Measurements from ENCODE around the gene ST3GAL3. TPM values are rescaled to one million over a fixed set of nuclear protein-coding genes. Genes with fewer than 3 reads are reported as not detected.

ST3GAL3 gene
- total RNA-seq, 1 experiment from 2014 or later = 19.3 TPM

GRCh38 chr1:43688109-43688387 is 19.3 kb upstream of the ST3GAL3 start:
- H3F3A ChIP-seq (ENCODE audit: insufficient read depth, low read depth) = 0 out of 2 replicates have a peak, but pooled peaks cover 3% of the 10 kb centered on the region
- H3K27me3 ChIP-seq (ENCODE audit: insufficient read depth, low read depth) = no peaks in the 10 kb centered on the region
- H3K4me1 ChIP-seq (replicated peaks; ENCODE audit: insufficient read depth) = no peaks in the 10 kb centered on the region
- ChIA-PET CTCF (no interaction called here), POLR2A (ENCODE audit: unreplicated experiment) (no interaction called here)
- H3K4me3 ChIP-seq = no peak overlapping the region
- H3K27ac ChIP-seq = no peak overlapping the region
- no peak overlapping the region for H3K4me2 ChIP-seq
- no peaks in the 10 kb centered on the region for H3K9me2 ChIP-seq (ENCODE audit: insufficient read depth)
- TF ChIP-seq EZH2 (IDR thresholded peaks at IDR 0.05; ENCODE audit: low read depth) = no peak
- TF ChIP-seq, protein P1, sequence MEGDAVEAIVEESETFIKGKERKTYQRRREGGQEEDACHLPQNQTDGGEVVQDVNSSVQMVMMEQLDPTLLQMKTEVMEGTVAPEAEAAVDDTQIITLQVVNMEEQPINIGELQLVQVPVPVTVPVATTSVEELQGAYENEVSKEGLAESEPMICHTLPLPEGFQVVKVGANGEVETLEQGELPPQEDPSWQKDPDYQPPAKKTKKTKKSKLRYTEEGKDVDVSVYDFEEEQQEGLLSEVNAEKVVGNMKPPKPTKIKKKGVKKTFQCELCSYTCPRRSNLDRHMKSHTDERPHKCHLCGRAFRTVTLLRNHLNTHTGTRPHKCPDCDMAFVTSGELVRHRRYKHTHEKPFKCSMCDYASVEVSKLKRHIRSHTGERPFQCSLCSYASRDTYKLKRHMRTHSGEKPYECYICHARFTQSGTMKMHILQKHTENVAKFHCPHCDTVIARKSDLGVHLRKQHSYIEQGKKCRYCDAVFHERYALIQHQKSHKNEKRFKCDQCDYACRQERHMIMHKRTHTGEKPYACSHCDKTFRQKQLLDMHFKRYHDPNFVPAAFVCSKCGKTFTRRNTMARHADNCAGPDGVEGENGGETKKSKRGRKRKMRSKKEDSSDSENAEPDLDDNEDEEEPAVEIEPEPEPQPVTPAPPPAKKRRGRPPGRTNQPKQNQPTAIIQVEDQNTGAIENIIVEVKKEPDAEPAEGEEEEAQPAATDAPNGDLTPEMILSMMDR (conservative IDR thresholded peaks at IDR 0.05) = no peak
- no peak for DNase-seq
- no peak overlapping the region for H2AFZ ChIP-seq
- intact Hi-C loops (cut with micrococcal nuclease; ENCODE audit: unreplicated experiment) = no loop called here
- H3K9me3 ChIP-seq (ENCODE audit: insufficient read depth, low read depth) = no peaks in the 10 kb centered on the region
- no peaks in the 10 kb centered on the region for H3K79me2 ChIP-seq (ENCODE audit: low read depth)
- peaks cover 23% of the 10 kb centered on the region for H4K20me1 ChIP-seq (ENCODE audit: insufficient read depth)
- no TSS peak for BruUV-seq (replicated peaks)
- peaks cover 69% of the 10 kb centered on the region for H3K36me3 ChIP-seq (ENCODE audit: low read depth)

- Histone ChIP-seq H3K4me3 (no peak overlapping the region), H3K27ac (no peak overlapping the region), H3K9me3 (ENCODE audit: insufficient read depth, low read depth) (no peaks in the 10 kb centered on the region), H3K4me2 (no peak overlapping the region), H3K79me2 (ENCODE audit: low read depth) (no peaks in the 10 kb centered on the region), H3K27me3 (ENCODE audit: insufficient read depth, low read depth) (no peaks in the 10 kb centered on the region), H3K4me1 (replicated peaks; ENCODE audit: insufficient read depth) (no peaks in the 10 kb centered on the region), H3F3A (ENCODE audit: insufficient read depth, low read depth) (0 out of 2 replicates have a peak, but pooled peaks cover 3% of the 10 kb centered on the region), H3K9me2 (ENCODE audit: insufficient read depth) (no peaks in the 10 kb centered on the region), H3K36me3 (ENCODE audit: low read depth) (peaks cover 68% of the 10 kb centered on the region), H4K20me1 (ENCODE audit: insufficient read depth) (peaks cover 26% of the 10 kb centered on the region), H2AFZ (no peak overlapping the region)
- TF ChIP-seq, protein P1 (conservative IDR thresholded peaks at IDR 0.05) = no peak
- TF ChIP-seq EZH2 (IDR thresholded peaks at IDR 0.05; ENCODE audit: low read depth) = no peak
- POLR2A ChIA-PET (ENCODE audit: unreplicated experiment) = interaction anchor here (0.6 kb wide), 1 partner anchor 352 kb away, joined by 3 read pairs; no protein-coding TSS in a partner anchor
- no peak for DNase-seq
- BruUV-seq (replicated peaks) = no TSS peak
- intact Hi-C loops (cut with micrococcal nuclease; ENCODE audit: unreplicated experiment) = no loop called here
- CTCF ChIA-PET = no interaction called here
Measured at GRCh38 chr1:43688594-43689000, 18.7 kb upstream of the ST3GAL3 start.

DNA sequence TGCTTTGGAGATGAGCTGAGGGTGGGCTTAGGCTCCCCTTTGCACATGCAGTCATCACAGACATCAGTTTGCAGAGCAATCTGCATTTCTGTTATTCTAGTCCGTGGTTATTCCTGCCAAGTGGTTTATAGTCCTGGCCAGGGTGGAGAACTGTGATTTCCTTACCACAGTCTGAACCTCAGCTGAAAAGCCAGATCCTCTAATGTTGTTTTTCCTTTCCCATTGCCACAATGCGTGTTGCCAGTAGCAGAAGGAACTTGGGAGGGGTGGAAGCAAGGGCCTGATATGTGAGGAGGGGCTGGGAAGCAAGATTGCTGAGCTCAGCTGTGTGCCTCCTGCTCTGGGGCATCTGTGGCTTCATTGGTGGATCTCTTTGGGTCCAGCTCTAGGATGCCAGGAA is 18.0 kb upstream of the ST3GAL3 start:
- no TSS peak for BruUV-seq (replicated peaks)
- TF ChIP-seq, protein P1 (conservative IDR thresholded peaks at IDR 0.05) = no peak
- no peak for TF ChIP-seq EZH2 (IDR thresholded peaks at IDR 0.05; ENCODE audit: low read depth)
- no peaks in the 10 kb centered on the region for H3K27me3 ChIP-seq (ENCODE audit: insufficient read depth, low read depth)
- no peak for DNase-seq
- CTCF ChIA-PET = no interaction called here
- H3K4me3 ChIP-seq = no peak overlapping the region
- H4K20me1 ChIP-seq (ENCODE audit: insufficient read depth) = peaks cover 31% of the 10 kb centered on the region
- peaks cover 72% of the 10 kb centered on the region for H3K36me3 ChIP-seq (ENCODE audit: low read depth)
- H3K9me2 ChIP-seq (ENCODE audit: insufficient read depth) = no peaks in the 10 kb centered on the region
- H3K4me2 ChIP-seq = no peak overlapping the region
- H3F3A ChIP-seq (ENCODE audit: insufficient read depth, low read depth) = 0 out of 2 replicates have a peak, but pooled peaks cover 3% of the 10 kb centered on the region
- no peaks in the 10 kb centered on the region for H3K79me2 ChIP-seq (ENCODE audit: low read depth)
- no peak overlapping the region for H3K27ac ChIP-seq
- no peak overlapping the region for H2AFZ ChIP-seq
- intact Hi-C loops (cut with micrococcal nuclease; ENCODE audit: unreplicated experiment) = no loop called here
- H3K4me1 ChIP-seq (replicated peaks; ENCODE audit: insufficient read depth) = no peaks in the 10 kb centered on the region
- H3K9me3 ChIP-seq (ENCODE audit: insufficient read depth, low read depth) = no peaks in the 10 kb centered on the region
- POLR2A ChIA-PET (ENCODE audit: unreplicated experiment) = interaction anchor here (0.6 kb wide), 1 partner anchor 353 kb away, joined by 3 read pairs; no protein-coding TSS in a partner anchor

All from PC-9 (cell line).